ACC112 (cell line): ENCODE measurements around the gene MYO3A.
"Not testable (repeated sequence)": the region's sequence is repeated elsewhere in the genome, so short reads cannot be mapped to it uniquely, and the experiment has no call there.

Experiments used
- H2AFZ ChIP-seq: fragments of 200-600 bp; sonication (generic); one replicate; pipeline ENCODE4 v1.6.0; 2017; ENCODE audit warnings: antibody characterized with exemption, low read length; ENCODE audit not compliant: unreplicated experiment
- H3K27ac ChIP-seq: fragments of 200-600 bp; sonication (generic); 2 replicates; pipeline ENCODE4 v1.5.1; 2014; ENCODE audit warnings: low read depth, mild to moderate bottlenecking, antibody characterized with exemption, low read length, moderate library complexity
- H3K27me3 ChIP-seq: fragments of 200-600 bp; sonication (generic); 2 replicates; pipeline ENCODE4 v1.6.1; 2014; ENCODE audit warnings: mild to moderate bottlenecking, antibody characterized with exemption, low read length, moderate library complexity, mixed read lengths; ENCODE audit not compliant: insufficient read depth
- H3K36me3 ChIP-seq: fragments of 200-600 bp; sonication (generic); 2 replicates; pipeline ENCODE4 v1.6.1; 2016; ENCODE audit warnings: mild to moderate bottlenecking, antibody characterized with exemption, low read length, moderate library complexity, mixed read lengths; ENCODE audit not compliant: insufficient read depth
- H3K4me1 ChIP-seq: fragments of 200-600 bp; sonication (generic); one replicate; pipeline ENCODE4 v1.6.1; 2016; ENCODE audit warnings: low read length, mixed read lengths; ENCODE audit not compliant: insufficient read depth, unreplicated experiment, control insufficient read depth
- H3K4me3 ChIP-seq: fragments of 200-600 bp; sonication (generic); 2 replicates; pipeline ENCODE4 v1.5.1; 2014; ENCODE audit warnings: mild to moderate bottlenecking, low read depth, low read length
- H3K79me2 ChIP-seq: fragments of 200-600 bp; sonication (generic); one replicate; pipeline ENCODE4 v1.6.0; 2016; ENCODE audit warnings: low read length; ENCODE audit not compliant: control insufficient read depth, unreplicated experiment, insufficient read depth

MYO3A gene

DNA sequence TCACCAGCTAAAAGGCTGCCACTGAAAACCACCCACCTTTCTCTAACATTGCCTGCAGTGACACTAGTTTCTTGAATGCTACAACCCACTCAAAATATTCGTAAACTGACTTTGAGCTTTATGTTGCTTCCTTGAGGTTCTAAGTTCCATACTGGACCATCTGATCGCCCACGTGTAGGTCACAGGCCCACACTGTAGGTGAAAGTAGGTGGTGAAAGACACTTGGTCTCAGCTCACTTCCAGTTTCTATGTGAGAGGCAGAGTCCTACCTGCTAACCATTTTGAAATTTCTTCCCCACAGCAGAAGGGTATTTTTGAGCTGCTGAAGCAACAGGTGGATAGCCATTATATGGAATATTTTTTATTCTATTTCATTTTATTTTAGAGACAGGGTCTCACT, 97.3 kb downstream of the MYO3A start:
- Histone ChIP-seq H3K36me3 (no peaks in the 10 kb centered on the region), H3K4me3 (no peak overlapping the region), H3K79me2 (no peaks in the 10 kb centered on the region), H3K27me3 (no peaks in the 10 kb centered on the region), H3K4me1 (no peaks in the 10 kb centered on the region), H3K27ac (no peak overlapping the region), H2AFZ (no peak overlapping the region)

DNA sequence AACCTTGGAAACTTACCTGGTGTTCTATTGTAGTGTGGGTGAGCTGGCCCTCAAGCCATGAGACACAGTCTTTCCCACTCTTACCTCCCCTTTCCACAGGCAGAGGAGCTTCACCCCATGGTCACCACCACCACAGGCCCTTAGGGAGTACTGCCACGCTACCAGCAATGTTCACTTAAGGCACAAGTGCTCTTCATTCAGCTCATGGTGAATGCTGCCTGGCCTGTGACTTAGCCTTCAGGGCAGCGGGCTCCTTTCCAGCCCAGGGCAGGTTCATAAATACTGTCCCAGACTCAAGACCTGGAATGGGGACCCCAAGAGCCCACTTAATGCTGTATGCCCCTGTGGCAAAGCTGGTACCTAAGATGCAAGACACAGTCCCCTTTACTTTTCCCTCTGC, 109.4 kb downstream of the MYO3A start:
- Histone ChIP-seq H3K4me3 (no peak overlapping the region), H3K79me2 (no peaks in the 10 kb centered on the region), H3K27ac (no peak overlapping the region), H3K36me3 (no peaks in the 10 kb centered on the region), H2AFZ (no peak overlapping the region), H3K4me1 (no peaks in the 10 kb centered on the region), H3K27me3 (no peaks in the 10 kb centered on the region)

DNA sequence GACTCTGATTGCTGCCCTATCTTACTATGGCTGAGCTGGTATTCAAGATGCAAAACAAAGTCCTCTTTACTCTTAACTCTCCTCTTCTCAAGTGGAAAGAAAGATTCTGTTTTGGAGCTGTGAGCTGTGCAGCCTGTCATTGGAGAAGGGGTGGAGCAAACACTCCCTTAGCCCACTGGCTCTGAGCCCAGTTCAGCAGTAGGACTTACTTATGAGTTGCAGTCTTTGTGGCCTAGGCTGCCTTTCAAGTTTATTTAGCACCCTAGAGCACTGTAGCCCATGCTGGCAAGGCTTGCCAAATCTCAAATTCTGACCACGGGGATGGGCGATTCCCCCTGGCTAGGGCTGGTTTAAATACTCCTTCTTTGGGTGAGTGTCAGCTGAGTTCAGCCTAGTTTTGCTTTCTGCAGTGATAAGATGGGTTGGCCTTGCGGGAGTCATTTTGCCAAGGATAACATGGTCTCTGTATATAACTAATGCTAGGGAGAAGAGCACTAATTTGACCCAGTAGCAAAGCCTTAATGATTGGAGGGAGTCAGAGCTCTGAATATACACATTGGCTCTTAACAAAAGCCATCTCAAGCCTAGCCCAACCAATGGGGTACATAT, 110.2 kb downstream of the MYO3A start:
- H3K36me3 ChIP-seq: no peaks in the 10 kb centered on the region
- no peak overlapping the region for H3K4me3 ChIP-seq
- no peak overlapping the region for H2AFZ ChIP-seq
- no peaks in the 10 kb centered on the region for H3K27me3 ChIP-seq
- H3K4me1 ChIP-seq: no peaks in the 10 kb centered on the region
- no peak overlapping the region for H3K27ac ChIP-seq
- no peaks in the 10 kb centered on the region for H3K79me2 ChIP-seq

DNA sequence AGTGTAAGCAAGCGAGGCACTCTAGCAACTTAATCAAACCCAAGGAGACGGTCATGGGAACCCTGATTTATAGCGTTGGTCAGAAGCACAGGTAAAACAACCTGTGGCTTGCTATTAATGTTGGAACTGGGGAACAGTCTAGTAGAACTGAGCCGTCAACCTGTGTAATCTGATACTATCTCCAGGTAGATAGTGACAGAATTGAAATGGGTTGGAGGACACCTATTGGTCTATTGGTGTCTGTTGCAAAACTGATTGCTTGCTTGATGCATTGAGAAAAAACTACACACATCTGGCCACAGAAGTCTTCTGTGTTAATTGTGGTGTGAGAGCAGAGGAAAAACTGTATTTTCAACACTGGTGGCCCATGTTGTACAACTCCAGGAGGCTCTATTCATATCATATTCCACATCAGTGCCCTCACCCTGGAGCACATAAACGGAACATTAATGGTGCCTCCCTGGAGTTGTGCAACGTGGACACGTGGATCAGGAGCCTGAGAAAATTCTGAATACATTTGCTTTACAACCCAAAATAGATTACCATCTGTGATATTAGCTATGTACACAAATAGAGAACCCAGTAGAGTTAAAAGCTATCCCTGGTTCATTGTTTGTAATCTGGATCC, 112.2 kb downstream of the MYO3A start:
- Histone ChIP-seq H2AFZ (no peak overlapping the region), H3K27ac (no peak overlapping the region), H3K4me3 (no peak overlapping the region), H3K79me2 (no peaks in the 10 kb centered on the region), H3K4me1 (no peaks in the 10 kb centered on the region), H3K36me3 (no peaks in the 10 kb centered on the region), H3K27me3 (no peaks in the 10 kb centered on the region)

DNA sequence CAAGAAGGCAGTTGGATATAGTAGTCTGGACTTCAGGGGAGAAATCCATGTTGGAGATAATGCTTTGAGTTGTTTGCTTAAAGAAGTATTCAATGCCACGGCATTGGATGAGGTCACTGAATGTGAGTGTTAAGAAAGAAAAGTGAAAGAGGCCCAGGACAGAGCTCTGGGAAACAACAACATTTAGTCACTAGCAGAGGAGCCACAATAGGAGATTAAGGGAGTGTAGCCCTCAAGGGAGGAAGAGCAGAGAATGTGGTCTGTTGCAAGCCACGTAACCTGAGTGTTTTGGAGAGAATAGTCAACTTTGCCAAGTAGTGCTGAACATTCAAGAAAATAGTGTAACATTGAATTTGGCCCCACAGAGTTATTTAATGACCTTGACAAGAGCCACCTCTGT, 114.7 kb downstream of the MYO3A start:
- H3K27me3 ChIP-seq: no peaks in the 10 kb centered on the region
- no peak overlapping the region for H2AFZ ChIP-seq
- no peak overlapping the region for H3K27ac ChIP-seq
- H3K4me1 ChIP-seq: no peaks in the 10 kb centered on the region
- no peaks in the 10 kb centered on the region for H3K36me3 ChIP-seq
- H3K79me2 ChIP-seq: no peaks in the 10 kb centered on the region
- H3K4me3 ChIP-seq: no peak overlapping the region

DNA sequence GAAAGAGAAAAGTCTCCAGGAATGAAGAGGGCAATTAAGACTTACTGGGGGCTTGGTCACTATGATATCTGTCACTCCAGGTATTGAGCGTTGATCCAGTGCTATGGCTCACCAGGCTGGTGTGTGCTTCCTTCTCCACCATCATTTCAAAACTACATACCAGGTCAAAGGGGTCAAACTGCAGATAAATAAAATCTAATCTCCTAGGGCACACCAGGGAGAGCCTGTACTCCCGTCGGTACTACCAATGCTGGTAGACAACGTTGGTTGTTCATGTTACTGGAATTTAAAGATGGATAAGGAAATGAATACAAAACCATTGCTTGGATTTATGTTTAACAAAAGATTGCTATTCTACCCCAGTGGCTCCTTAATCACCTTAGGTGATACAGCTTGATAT, 118.3 kb downstream of the MYO3A start:
- H2AFZ ChIP-seq: no peak overlapping the region
- H3K4me3 ChIP-seq: no peak overlapping the region
- H3K27me3 ChIP-seq: no peaks in the 10 kb centered on the region
- H3K36me3 ChIP-seq: no peaks in the 10 kb centered on the region
- no peak overlapping the region for H3K27ac ChIP-seq
- H3K79me2 ChIP-seq: no peaks in the 10 kb centered on the region
- no peaks in the 10 kb centered on the region for H3K4me1 ChIP-seq

DNA sequence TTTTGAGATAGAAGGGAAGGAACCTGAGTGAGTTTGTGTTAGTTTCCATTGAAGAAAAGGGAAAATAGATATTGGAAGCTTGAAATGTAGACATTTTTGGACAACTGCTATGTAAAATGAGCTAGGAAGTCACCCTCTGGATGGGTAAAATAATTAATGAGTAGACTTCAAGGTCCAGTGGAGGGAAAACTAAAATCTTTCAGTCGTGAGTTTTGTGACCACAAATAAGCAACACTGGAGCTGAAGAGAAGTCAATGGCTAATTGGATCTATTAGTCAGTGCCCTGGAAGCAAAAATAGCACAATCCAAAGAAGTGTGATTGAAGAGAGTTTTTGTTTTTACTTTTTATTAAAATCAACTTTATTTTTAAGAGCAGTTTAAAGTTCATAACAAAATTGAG, 123.4 kb downstream of the MYO3A start:
- no peak overlapping the region for H3K4me3 ChIP-seq
- no peaks in the 10 kb centered on the region for H3K36me3 ChIP-seq
- H3K79me2 ChIP-seq: no peaks in the 10 kb centered on the region
- H3K4me1 ChIP-seq: no peaks in the 10 kb centered on the region
- no peak overlapping the region for H3K27ac ChIP-seq
- H2AFZ ChIP-seq: no peak overlapping the region
- no peaks in the 10 kb centered on the region for H3K27me3 ChIP-seq

DNA sequence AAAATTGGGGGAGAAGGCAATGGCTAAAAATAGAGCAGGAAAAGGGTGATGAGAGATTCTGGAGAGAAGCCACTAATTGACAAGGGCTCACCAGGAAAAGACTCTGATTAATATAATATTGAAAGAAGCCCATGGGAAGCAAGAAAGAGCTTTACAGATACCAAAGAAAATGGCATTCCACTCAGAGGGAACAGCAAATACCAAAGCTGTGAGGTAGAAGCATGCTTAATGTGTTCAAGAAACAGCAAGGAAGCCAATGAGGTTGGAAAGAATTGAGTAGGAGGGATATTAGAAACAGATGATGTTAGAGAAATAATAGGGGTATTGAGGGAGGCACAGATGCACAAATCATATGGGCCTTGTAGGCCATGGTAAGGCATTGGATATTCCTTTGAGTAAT, 130.1 kb downstream of the MYO3A start:
- Histone ChIP-seq H3K4me3 (no peak overlapping the region), H3K27me3 (no peaks in the 10 kb centered on the region)

DNA sequence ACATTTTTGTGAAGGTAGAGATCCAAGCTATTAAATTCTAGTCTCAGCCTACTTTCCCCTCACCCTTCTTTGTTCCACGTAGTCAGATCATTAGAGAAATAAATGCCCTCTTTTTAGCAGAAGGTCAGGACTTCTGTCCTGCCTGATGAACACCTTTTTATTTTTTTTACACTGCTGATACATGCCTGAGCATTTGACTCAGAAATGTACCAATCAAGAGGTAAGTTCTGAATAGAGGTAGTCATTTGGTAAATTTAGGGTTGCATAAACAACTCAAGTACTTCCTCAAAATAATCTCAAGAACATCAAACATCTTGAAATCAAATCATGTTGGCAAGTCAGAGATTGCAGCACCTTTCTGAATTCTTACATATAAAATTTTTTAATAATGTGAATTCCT, 133.7 kb downstream of the MYO3A start:
- no peak overlapping the region for H3K27ac ChIP-seq
- no peak overlapping the region for H2AFZ ChIP-seq
- H3K27me3 ChIP-seq: no peaks in the 10 kb centered on the region
- no peaks in the 10 kb centered on the region for H3K36me3 ChIP-seq
- no peaks in the 10 kb centered on the region for H3K4me1 ChIP-seq
- H3K79me2 ChIP-seq: no peaks in the 10 kb centered on the region
- no peak overlapping the region for H3K4me3 ChIP-seq

More for the DNA sequence above, 130.1 kb downstream of the MYO3A start:
- H3K36me3 ChIP-seq: no peaks in the 10 kb centered on the region
- H2AFZ ChIP-seq: no peak overlapping the region
- no peak overlapping the region for H3K27ac ChIP-seq
- H3K4me1 ChIP-seq: no peaks in the 10 kb centered on the region
- no peaks in the 10 kb centered on the region for H3K79me2 ChIP-seq

DNA sequence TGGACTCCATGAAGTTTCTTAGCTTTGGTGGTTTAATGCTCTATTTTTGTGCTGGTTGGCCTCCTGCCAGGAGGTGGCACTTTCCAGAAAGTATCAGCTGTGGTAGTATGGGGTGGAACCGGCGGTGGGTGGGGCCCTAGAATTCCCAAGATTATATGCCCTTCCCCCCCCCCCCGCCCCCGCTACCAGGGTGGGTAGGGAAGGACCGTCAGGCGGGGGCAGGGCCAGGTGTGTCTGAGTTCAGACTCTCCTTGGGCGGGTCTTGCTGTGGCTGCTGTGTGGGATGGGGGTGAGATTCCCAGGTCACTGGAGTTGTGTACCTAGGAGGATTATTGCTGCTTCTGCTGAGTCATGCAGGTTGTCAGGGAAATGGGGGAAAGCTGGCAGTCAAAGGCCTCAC, 146.9 kb downstream of the MYO3A start:
- H3K79me2 ChIP-seq, H3K4me1 ChIP-seq, H3K4me3 ChIP-seq, H3K27me3 ChIP-seq, H3K27ac ChIP-seq, H2AFZ ChIP-seq, H3K36me3 ChIP-seq: not testable (repeated sequence)

DNA sequence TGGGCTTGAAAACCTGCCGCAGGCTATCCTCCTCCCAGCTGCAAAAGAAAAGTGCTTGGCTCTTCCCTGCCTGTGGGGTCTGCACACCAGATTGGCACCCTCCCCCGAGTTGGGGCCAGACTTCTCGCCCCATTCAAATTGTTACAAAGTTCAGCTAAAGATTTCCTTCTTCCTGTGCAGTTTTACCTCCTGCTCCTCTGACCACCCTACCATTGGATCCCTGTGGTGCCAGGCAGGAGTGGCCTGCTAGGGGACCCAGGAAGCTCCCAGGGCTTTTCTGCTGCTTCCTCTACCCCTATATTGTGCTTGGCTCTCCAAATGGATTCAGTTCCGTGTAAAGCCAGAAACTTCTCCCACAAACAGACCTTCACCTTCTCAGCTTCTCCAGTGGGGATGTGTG, 147.4 kb downstream of the MYO3A start:
- Histone ChIP-seq H3K36me3 (no peaks in the 10 kb centered on the region), H3K4me3 (no peak overlapping the region), H3K27ac (no peak overlapping the region)

More for the DNA sequence above, 147.4 kb downstream of the MYO3A start:
- Histone ChIP-seq H2AFZ (no peak overlapping the region), H3K79me2 (no peaks in the 10 kb centered on the region), H3K27me3 (no peaks in the 10 kb centered on the region), H3K4me1 (no peaks in the 10 kb centered on the region)
